ENCODE results near the gene COL4A6. TPM values are rescaled to one million over a fixed set of nuclear protein-coding genes. Genes with fewer than 3 reads are reported as not detected.

Gene COL4A6
- total and polyA plus RNA-seq, 4 donors, result 10.7 to 39.4 (median 12.1) TPM

DNA sequence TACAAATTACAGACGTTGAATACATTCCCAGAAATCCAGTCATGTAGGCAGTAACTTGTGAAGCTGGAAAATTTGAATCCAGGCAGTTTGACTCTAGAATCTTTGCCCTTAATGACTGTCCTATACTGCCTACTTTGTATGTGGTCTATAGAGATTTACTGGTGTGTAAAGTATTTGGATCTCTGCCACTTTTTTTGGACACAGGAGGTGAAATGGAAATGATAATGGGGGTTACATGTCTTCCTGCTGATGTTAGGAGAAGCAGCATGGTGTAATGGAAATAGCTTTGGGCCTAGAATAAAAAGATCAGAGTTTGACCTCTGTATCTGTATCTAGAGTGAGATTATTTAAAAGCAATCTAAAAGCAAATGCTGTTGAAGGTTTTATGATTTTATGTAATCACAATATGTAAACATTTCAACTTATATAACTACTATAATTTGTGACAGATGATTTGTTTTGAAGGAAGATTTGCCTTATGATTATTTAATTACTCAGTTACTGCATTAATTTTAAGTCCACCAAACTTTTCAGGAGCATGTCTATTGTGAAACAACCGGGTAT, 4.8 kb upstream of the COL4A6 start:
- WGBS (ENCODE audit: insufficient coverage), result no CpG with 5 or more reads among the region's 2 CpGs
- peak in 1 of 6 donors; percentile 2 for DNase-seq (ENCODE audit: low read depth in 4 of 6, low spot score in 6 of 6)
- no peak overlapping the region for H3K4me3 ChIP-seq (ENCODE audit: low read depth, low read length)

DNA sequence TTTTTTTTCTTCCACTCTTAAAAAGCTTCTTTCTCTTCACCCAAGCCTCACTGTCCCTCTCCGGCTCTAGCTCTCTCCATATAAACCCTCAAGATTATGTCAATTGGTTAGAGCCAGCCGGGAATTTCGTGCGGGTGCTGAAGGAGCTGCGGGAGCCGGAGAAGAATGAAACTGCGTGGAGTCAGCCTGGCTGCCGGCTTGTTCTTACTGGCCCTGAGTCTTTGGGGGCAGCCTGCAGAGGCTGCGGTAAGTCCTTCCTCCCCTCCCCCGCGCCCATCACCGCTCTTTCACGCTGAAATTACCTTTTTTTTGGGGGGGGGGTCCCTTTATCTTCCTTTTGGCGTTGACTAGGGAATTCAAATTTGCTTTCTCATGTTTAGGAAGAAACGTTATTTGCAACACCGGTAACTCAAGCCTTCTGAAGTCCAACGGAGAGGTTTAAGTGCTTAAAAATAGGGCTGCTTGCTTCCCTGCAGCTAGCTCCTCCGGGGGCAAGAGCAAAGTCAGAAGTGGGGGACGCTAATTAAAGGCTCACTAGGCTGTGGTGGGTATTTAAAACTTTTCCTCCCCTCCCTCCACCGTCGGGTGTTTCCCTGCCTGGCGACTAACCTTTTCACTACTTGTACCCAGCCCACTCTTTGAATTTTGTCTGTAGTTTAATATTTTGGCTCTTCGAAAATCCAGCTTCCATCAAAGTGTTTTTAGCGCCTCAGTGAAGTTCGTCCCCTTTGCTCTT, 1.9 kb upstream of the COL4A6 start:
- peak overlapping the region; percentile 66 for H3K4me3 ChIP-seq (ENCODE audit: low read depth, low read length)
- no peaks in the 10 kb centered on the region for H3K36me3 ChIP-seq (ENCODE audit: control insufficient read depth, insufficient read depth, low read length)
- H3K27me3 ChIP-seq (ENCODE audit: control insufficient read depth, insufficient read depth, low read length), result peaks cover 29% of the 10 kb centered on the region
- 25% methylated on average over 9 of the region's 25 CpGs for WGBS (ENCODE audit: insufficient coverage)
- peak overlapping the region; percentile 82 for H3K27ac ChIP-seq (ENCODE audit: low read depth, low read length)
- no peaks in the 10 kb centered on the region for H3K9me3 ChIP-seq (ENCODE audit: control insufficient read depth, insufficient read depth, low read length)
- peak in 3 of 6 donors; percentile 2 to 54 (median 41) for DNase-seq (ENCODE audit: low read depth in 4 of 6, low spot score in 6 of 6)
- no peaks in the 10 kb centered on the region for H3K4me1 ChIP-seq (ENCODE audit: control insufficient read depth, insufficient read depth, low read length)

More for the DNA sequence above, 4.8 kb upstream of the COL4A6 start:
- no peaks in the 10 kb centered on the region for H3K9me3 ChIP-seq (ENCODE audit: control insufficient read depth, insufficient read depth, low read length)
- H3K27ac ChIP-seq (ENCODE audit: low read depth, low read length), result no peak overlapping the region
- H3K27me3 ChIP-seq (ENCODE audit: control insufficient read depth, insufficient read depth, low read length), result peaks cover 21% of the 10 kb centered on the region
- no peaks in the 10 kb centered on the region for H3K4me1 ChIP-seq (ENCODE audit: control insufficient read depth, insufficient read depth, low read length)
- H3K36me3 ChIP-seq (ENCODE audit: control insufficient read depth, insufficient read depth, low read length), result no peaks in the 10 kb centered on the region

DNA sequence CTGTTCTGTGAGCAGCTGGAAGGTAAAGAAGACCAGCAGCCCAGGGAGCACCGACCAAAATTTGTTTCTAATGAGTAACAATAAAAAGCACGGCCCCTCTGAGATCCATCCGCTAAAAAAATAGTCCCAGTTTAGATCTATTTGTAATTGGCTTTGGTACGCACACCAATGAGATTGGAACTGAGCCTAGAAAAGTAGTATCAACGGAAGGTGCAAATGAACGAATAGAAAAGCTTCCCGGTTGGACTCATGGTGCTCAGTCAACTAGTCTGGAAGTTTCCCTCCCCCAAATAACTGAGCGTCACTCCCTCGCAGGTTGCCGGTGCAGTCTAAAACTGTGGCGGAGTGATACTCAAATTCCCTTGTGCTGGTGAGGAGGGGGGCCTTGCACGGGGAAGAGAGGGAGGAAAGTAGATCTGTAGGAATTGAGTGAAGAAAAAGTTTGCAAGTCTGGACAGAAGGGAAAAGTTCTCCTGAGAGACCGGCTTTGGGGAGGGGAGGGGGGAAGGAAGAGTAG, 1.3 kb upstream of the COL4A6 start, which contains the start of gene COL4A5:
COL4A5 (plus strand) TSS at position 413 of the 517 bp plus-strand sequence. CDS start 288 bp downstream, outside the sequence.
- no peaks in the 10 kb centered on the region for H3K9me3 ChIP-seq (ENCODE audit: control insufficient read depth, insufficient read depth, low read length)
- H3K4me3 ChIP-seq (ENCODE audit: low read depth, low read length), result peak within 1 kb of the TSS; percentile 66
- no peaks in the 10 kb centered on the region for H3K36me3 ChIP-seq (ENCODE audit: control insufficient read depth, insufficient read depth, low read length)
- WGBS (ENCODE audit: insufficient coverage), result 28% methylated on average over 5 of the region's 13 CpGs
- H3K4me1 ChIP-seq (ENCODE audit: control insufficient read depth, insufficient read depth, low read length), result no peaks in the 10 kb centered on the region
- H3K27ac ChIP-seq (ENCODE audit: low read depth, low read length), result peak within 1 kb of the TSS; percentile 82
- H3K27me3 ChIP-seq (ENCODE audit: control insufficient read depth, insufficient read depth, low read length), result peaks cover 29% of the 10 kb centered on the region
- peak in 5 of 6 donors; percentile 26 to 84 (median 45) for DNase-seq (ENCODE audit: low read depth in 4 of 6, low spot score in 6 of 6)

DNA sequence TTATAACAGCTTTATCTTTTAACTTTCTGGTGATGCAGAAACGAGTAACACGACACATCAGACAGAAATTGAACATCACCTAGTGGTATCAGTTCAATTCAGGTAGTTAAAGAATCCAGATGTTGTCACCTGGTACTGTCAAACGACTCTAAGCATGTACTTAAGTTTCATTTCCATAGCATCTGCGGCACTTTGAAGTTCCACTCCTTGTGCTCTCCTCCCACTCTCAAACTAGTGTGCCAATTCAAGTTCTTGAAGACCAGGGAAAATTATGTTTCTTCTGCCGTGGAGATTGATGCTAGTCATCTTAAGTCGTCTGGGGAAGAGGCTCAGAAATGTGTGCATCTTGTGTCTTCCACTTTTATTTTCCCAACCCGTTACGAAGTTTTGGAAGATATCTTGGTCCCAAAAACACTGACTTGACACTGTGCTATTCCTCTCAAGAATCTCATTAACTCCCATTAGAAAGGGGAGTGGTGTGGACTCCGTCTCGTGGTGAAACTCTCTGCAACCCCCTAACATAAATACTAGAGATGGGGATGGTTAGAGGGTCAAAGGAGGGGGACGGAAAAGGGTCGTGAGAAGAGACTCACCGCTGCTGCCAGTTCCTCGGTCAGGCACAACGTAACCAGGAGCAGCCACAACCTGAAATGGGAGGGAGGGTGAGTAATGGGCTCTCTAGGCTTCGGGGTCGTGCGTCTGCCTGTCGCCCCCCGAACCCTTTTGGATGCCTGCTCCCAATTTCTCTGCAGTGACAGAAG, 693 bp downstream of the COL4A6 start:
- peak overlapping the region; percentile 4 for H3K27ac ChIP-seq (ENCODE audit: low read depth, low read length)
- no peaks in the 10 kb centered on the region for H3K9me3 ChIP-seq (ENCODE audit: control insufficient read depth, insufficient read depth, low read length)
- peaks cover 29% of the 10 kb centered on the region for H3K27me3 ChIP-seq (ENCODE audit: control insufficient read depth, insufficient read depth, low read length)
- no peaks in the 10 kb centered on the region for H3K36me3 ChIP-seq (ENCODE audit: control insufficient read depth, insufficient read depth, low read length)
- DNase-seq (ENCODE audit: low read depth in 4 of 6, low spot score in 6 of 6), result peak in 1 of 6 donors; percentile 11
- WGBS (ENCODE audit: insufficient coverage), result 23% methylated on average over 15 of the region's 20 CpGs
- H3K4me3 ChIP-seq (ENCODE audit: low read depth, low read length), result peak overlapping the region; percentile 26
- no peaks in the 10 kb centered on the region for H3K4me1 ChIP-seq (ENCODE audit: control insufficient read depth, insufficient read depth, low read length)

DNA sequence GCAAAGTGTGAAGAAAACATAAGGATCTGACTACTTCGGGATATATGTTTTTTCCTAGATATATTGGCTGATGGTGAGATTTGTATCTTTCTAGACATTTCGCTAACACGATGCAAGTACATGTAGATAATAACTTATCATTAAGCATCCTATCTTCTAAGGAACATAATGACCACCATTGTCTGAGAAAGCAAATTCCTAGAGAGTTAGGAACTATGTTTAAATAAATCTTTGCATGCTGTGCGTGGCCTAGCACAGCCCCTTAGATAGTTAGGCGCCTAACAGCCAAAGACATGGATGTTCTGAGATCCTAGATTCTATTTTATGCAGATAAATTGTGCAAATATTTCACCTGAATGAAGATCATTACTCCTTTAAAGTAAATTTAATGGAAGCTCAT, 3.0 kb downstream of the COL4A6 start:
- no CpG with 5 or more reads among the region's 5 CpGs for WGBS (ENCODE audit: insufficient coverage)
- H3K4me3 ChIP-seq (ENCODE audit: low read depth, low read length), result no peak overlapping the region
- DNase-seq (ENCODE audit: low read depth in 4 of 6, low spot score in 6 of 6), result no peak
- no peaks in the 10 kb centered on the region for H3K4me1 ChIP-seq (ENCODE audit: control insufficient read depth, insufficient read depth, low read length)
- H3K27ac ChIP-seq (ENCODE audit: low read depth, low read length), result no peak overlapping the region
- no peaks in the 10 kb centered on the region for H3K9me3 ChIP-seq (ENCODE audit: control insufficient read depth, insufficient read depth, low read length)
- H3K27me3 ChIP-seq (ENCODE audit: control insufficient read depth, insufficient read depth, low read length), result peaks cover 24% of the 10 kb centered on the region
- H3K36me3 ChIP-seq (ENCODE audit: control insufficient read depth, insufficient read depth, low read length), result no peaks in the 10 kb centered on the region

DNA sequence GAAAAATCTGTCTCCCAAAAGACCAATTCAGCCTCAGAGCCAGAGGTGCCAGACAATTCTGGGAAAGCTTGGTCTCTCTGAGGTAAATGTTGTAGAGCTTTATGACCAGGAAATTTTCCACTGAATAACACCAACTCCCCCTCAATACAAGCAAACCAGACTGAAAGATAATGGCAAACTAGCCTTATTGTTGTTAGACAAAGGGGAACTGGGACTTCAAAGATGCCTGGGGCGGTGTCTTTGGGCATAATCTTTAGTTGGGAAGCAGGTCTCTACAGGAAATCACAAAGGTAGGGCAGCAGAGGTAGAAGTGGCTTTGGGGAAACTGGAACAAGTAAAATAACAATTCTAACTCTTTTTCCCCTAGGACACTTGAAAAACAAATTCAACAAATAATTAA, 12.0 kb downstream of the COL4A6 start:
- no peaks in the 10 kb centered on the region for H3K4me1 ChIP-seq (ENCODE audit: control insufficient read depth, insufficient read depth, low read length)
- H3K4me3 ChIP-seq (ENCODE audit: low read depth, low read length), result no peak overlapping the region
- no CpG with 5 or more reads among the region's 1 CpG for WGBS (ENCODE audit: insufficient coverage)
- no peaks in the 10 kb centered on the region for H3K9me3 ChIP-seq (ENCODE audit: control insufficient read depth, insufficient read depth, low read length)
- peaks cover 14% of the 10 kb centered on the region for H3K27me3 ChIP-seq (ENCODE audit: control insufficient read depth, insufficient read depth, low read length)
- no peak overlapping the region for H3K27ac ChIP-seq (ENCODE audit: low read depth, low read length)
- no peaks in the 10 kb centered on the region for H3K36me3 ChIP-seq (ENCODE audit: control insufficient read depth, insufficient read depth, low read length)
- DNase-seq (ENCODE audit: low read depth in 4 of 6, low spot score in 6 of 6), result no peak

DNA sequence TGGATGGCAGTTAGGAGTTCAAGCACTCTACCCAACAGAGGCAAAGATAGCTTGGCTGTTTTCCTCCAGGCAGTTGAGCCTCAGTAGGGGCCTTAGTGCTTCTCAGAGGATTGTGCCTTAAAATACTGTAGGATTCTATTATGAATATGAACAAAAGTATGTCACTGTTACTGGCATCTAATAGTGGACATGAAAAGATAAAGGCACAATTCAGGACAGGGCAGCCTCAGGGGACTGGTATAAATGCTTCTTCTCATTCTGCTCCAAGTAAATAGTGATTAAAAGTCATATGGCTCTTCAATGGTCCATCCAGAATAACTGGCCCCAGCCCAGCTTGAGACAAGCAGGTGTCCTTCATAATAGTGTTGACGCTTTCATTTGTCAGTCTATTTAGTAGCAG, 17.7 kb downstream of the COL4A6 start:
- no peak for DNase-seq (ENCODE audit: low read depth in 4 of 6, low spot score in 6 of 6)
- H3K4me1 ChIP-seq (ENCODE audit: control insufficient read depth, insufficient read depth, low read length), result no peaks in the 10 kb centered on the region
- no CpG with 5 or more reads among the region's 1 CpG for WGBS (ENCODE audit: insufficient coverage)
- peaks cover 9% of the 10 kb centered on the region for H3K27me3 ChIP-seq (ENCODE audit: control insufficient read depth, insufficient read depth, low read length)
- H3K36me3 ChIP-seq (ENCODE audit: control insufficient read depth, insufficient read depth, low read length), result no peaks in the 10 kb centered on the region
- no peak overlapping the region for H3K27ac ChIP-seq (ENCODE audit: low read depth, low read length)
- H3K4me3 ChIP-seq (ENCODE audit: low read depth, low read length), result no peak overlapping the region
- H3K9me3 ChIP-seq (ENCODE audit: control insufficient read depth, insufficient read depth, low read length), result no peaks in the 10 kb centered on the region

DNA sequence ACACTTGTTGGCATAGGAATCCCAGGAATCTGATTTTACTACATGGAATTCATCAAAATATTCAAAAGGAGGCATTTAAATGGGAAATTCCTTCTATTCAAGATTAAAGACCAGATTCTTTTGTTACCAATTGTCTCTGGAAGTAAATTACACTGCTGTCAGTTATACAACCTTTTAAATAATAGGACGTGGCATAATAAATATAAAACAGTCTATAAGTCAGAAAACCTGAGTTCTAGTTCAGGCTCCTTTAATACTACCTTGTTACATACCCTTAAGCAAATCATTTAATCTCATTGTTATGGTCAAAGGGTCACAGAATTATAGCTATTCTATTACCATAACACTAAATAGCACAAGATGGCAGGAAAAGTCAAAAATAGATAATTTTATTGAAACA, 18.8 kb downstream of the COL4A6 start:
- no peak overlapping the region for H3K27ac ChIP-seq (ENCODE audit: low read depth, low read length)
- no peaks in the 10 kb centered on the region for H3K4me1 ChIP-seq (ENCODE audit: control insufficient read depth, insufficient read depth, low read length)
- H3K9me3 ChIP-seq (ENCODE audit: control insufficient read depth, insufficient read depth, low read length), result no peaks in the 10 kb centered on the region
- no peak overlapping the region for H3K4me3 ChIP-seq (ENCODE audit: low read depth, low read length)
- DNase-seq (ENCODE audit: low read depth in 4 of 6, low spot score in 6 of 6), result no peak
- H3K27me3 ChIP-seq (ENCODE audit: control insufficient read depth, insufficient read depth, low read length), result peaks cover 6% of the 10 kb centered on the region
- no peaks in the 10 kb centered on the region for H3K36me3 ChIP-seq (ENCODE audit: control insufficient read depth, insufficient read depth, low read length)
- WGBS (ENCODE audit: insufficient coverage), result no CpG with 5 or more reads among the region's 1 CpG

DNA sequence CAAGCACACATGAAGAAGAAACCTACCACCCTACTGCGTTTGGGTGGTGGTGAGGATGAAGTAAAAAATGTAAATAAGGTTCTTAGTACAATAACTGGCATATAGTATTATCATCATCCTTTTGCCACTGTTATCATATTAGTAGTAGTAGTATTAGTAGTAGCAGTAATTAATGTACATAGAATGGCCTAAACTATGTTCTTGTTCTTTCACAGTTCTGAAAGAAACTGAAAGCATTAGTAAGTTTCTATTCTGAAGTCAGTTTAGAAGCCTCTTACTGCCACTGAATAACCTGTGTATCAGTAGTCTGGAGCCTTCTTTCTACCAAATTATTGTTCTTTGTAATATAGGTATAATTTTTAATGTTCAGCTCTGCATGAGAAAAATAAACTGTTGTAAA, 21.0 kb downstream of the COL4A6 start:
- no CpG with 5 or more reads among the region's 1 CpG for WGBS (ENCODE audit: insufficient coverage)
- no peaks in the 10 kb centered on the region for H3K4me1 ChIP-seq (ENCODE audit: control insufficient read depth, insufficient read depth, low read length)
- DNase-seq (ENCODE audit: low read depth in 4 of 6, low spot score in 6 of 6), result no peak

More for the DNA sequence above, 21.0 kb downstream of the COL4A6 start:
- Histone ChIP-seq H3K9me3 (ENCODE audit: control insufficient read depth, insufficient read depth, low read length) (no peaks in the 10 kb centered on the region), H3K27ac (ENCODE audit: low read depth, low read length) (no peak overlapping the region), H3K27me3 (ENCODE audit: control insufficient read depth, insufficient read depth, low read length) (no peaks in the 10 kb centered on the region), H3K4me3 (ENCODE audit: low read depth, low read length) (no peak overlapping the region), H3K36me3 (ENCODE audit: control insufficient read depth, insufficient read depth, low read length) (no peaks in the 10 kb centered on the region)

Measured in spinal cord (tissue), 10 donors.